ENCODE measurements around the gene RAE1. TPM values are rescaled to one million over a fixed set of nuclear protein-coding genes. Genes with fewer than 3 reads are reported as not detected.

Gene RAE1
- total and polyA plus RNA-seq, 2 donors: 22.3 to 39.1 TPM

DNA sequence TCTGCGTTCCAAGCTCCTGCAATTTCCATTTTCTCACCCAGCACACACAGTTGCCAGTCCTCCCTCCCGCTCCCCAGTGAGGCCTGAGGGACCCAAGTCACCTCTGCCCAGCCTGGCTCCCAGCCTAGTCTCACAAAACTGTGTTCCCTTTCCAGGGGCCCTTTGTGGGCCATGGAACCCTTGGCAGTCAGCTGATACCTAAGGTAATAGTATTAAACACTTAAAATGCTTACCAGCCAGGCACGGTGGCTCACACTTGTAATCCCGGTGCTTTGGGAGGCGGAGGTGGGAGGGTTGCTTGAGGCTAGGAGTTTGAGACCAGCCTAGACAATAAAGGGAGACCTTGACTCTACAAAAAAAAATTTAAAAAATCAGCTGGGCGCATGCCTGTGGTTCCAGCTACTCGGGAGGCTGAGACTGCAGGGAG, 36.9 kb downstream of the RAE1 start:
- Histone ChIP-seq H3K27ac (ENCODE audit: low read depth in 1 of 2, low read length in 1 of 2) (no peak overlapping the region), H3K9me3 (ENCODE audit: control insufficient read depth in 2 of 2, insufficient read depth in 1 of 2, low read length in 1 of 2) (peaks cover 0 to 6% of the 10 kb centered on the region in 2 donors), H3K4me1 (ENCODE audit: control insufficient read depth in 2 of 2, insufficient read depth in 2 of 2, low read length in 2 of 2) (peaks cover 18 to 31% of the 10 kb centered on the region in 2 donors), H3K27me3 (ENCODE audit: control insufficient read depth in 2 of 2, insufficient read depth in 1 of 2, low read length in 1 of 2) (peaks cover 0 to 12% of the 10 kb centered on the region in 2 donors), H3K36me3 (ENCODE audit: control insufficient read depth in 2 of 2, insufficient read depth in 2 of 2, low read length in 1 of 2) (peaks cover 0 to 17% of the 10 kb centered on the region in 2 donors), H3K4me3 (ENCODE audit: low read length in 2 of 2) (no peak overlapping the region)
- no peak for DNase-seq (ENCODE audit: low read depth in 6 of 9, low spot score in 9 of 9)
- 98% methylated on average over 7 of the region's 7 CpGs for WGBS

- WGBS: 7% methylated on average over 57 of the region's 57 CpGs
- peak in 5 of 9 donors; percentile 26 to 77 (median 48) for DNase-seq (ENCODE audit: low read depth in 6 of 9, low spot score in 9 of 9)
- Histone ChIP-seq H3K4me3 (ENCODE audit: low read length in 2 of 2) (peak overlapping the region; percentile 35 to 74), H3K36me3 (ENCODE audit: control insufficient read depth in 2 of 2, insufficient read depth in 2 of 2, low read length in 1 of 2) (peaks cover 11 to 29% of the 10 kb centered on the region in 2 donors), H3K27me3 (ENCODE audit: control insufficient read depth in 2 of 2, insufficient read depth in 1 of 2, low read length in 1 of 2) (peaks cover 0 to 12% of the 10 kb centered on the region in 2 donors), H3K27ac (ENCODE audit: low read depth in 1 of 2, low read length in 1 of 2) (peak overlapping the region; percentile 69 to 80), H3K4me1 (ENCODE audit: control insufficient read depth in 2 of 2, insufficient read depth in 2 of 2, low read length in 2 of 2) (peaks cover 30 to 43% of the 10 kb centered on the region in 2 donors), H3K9me3 (ENCODE audit: control insufficient read depth in 2 of 2, insufficient read depth in 1 of 2, low read length in 1 of 2) (peaks cover 0 to 6% of the 10 kb centered on the region in 2 donors)
Measured at GRCh38 chr20:57388953-57389694, 38.1 kb downstream of the RAE1 start.

DNA sequence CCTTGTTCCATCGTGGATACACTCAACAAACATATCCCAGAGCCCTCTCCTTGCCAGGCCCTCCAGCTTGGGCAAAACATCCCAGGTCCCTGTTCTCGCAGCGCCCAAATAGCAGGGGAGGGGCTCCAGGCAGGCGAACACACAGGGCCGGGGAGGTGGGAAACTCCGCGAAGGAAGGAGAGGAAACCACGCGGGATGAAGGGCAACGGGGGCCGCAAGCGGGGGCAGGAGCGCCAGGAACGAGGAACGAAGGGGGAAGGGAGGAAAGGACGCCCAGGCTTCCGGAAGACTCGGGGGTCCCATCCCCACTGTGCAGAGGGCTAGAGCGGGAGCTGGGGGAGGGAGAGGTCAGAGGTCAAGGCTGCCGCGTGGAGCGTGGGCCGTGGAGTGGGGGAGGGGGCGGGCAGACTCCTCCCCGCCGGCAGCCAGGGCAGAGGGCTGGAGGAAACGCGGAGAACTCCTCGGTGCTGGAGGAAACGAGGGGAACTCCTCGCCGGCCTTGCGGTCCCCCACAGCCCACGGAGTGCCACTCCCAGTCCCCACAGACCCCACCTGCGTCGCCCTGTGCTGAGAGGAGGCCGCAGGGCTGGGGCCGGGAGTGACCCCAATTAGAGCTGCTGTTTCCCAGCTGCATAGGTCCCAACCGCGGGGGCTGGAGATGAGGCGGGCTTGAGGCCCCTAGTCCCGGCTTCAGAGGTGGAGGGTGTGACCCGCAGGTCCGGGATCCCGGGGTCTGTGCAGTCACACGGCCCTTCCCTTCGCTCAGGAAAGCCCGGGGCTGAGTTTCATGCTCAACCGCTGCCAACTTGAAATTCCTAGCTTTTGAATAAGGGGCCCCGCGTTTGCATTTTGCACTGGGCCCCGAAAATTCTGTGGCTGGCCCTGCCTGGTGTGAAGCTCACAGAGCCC, 38.9 kb downstream of the RAE1 start:
- DNase-seq (ENCODE audit: low read depth in 6 of 9, low spot score in 9 of 9): peak in 5 of 9 donors; percentile 31 to 66 (median 40)
- H3K27me3 ChIP-seq (ENCODE audit: control insufficient read depth in 2 of 2, insufficient read depth in 1 of 2, low read length in 1 of 2): peaks cover 0 to 12% of the 10 kb centered on the region in 2 donors
- peaks cover 0 to 6% of the 10 kb centered on the region in 2 donors for H3K9me3 ChIP-seq (ENCODE audit: control insufficient read depth in 2 of 2, insufficient read depth in 1 of 2, low read length in 1 of 2)
- WGBS: 8% methylated on average over 52 of the region's 52 CpGs
- H3K4me3 ChIP-seq (ENCODE audit: low read length in 2 of 2): peak overlapping the region; percentile 35 to 74
- peaks cover 38 to 51% of the 10 kb centered on the region in 2 donors for H3K4me1 ChIP-seq (ENCODE audit: control insufficient read depth in 2 of 2, insufficient read depth in 2 of 2, low read length in 2 of 2)
- peaks cover 19 to 32% of the 10 kb centered on the region in 2 donors for H3K36me3 ChIP-seq (ENCODE audit: control insufficient read depth in 2 of 2, insufficient read depth in 2 of 2, low read length in 1 of 2)
- H3K27ac ChIP-seq (ENCODE audit: low read depth in 1 of 2, low read length in 1 of 2): peak overlapping the region; percentile 69 to 80

DNA sequence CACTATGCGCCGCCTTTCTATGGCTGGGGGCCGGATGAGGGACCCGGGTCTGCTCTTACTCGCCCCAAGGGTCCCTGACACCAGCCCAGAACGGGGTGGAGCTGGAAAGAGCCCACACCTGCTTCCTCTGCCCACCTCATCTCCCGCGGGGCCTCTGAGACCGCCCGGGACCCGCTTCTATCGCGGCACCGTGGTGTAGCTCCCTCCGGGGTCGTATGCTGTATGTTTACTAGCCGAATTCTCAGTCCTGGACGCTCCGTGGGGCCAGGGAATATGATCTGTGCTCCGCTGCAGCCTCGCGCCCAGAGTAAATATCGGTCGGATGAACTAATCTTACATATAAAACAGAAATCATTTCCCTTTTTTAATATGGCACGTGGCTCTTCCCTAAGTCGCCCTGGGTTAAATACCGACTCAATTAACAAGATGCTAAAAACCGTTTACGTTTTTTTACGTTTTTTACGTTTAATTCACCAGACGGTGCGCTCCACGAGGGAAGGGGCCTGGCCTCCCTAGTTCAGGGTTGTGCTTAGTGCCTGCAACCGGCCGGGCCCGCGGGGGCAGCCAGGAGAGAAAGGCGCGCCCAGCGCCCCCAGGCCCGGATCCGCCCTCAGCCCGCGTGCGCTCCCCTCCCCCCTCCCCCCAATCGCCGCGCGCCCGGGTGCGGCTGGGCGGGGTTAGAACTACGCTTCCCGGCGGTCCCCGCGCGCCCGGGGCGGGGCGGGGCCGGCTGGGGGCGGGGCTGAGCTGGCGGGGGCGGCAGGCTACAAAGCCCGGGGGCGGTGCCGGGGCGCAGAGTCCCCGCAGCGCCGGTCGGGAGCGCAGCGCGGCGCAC, 39.8 kb downstream of the RAE1 start, which contains the start of gene RBM38:
RBM38 (plus strand) TSS at position 793 of the 835 bp plus-strand sequence. CDS start 186 bp downstream, outside the sequence.
- Histone ChIP-seq H3K9me3 (ENCODE audit: control insufficient read depth in 2 of 2, insufficient read depth in 1 of 2, low read length in 1 of 2) (peaks cover 0 to 6% of the 10 kb centered on the region in 2 donors), H3K27me3 (ENCODE audit: control insufficient read depth in 2 of 2, insufficient read depth in 1 of 2, low read length in 1 of 2) (peaks cover 0 to 12% of the 10 kb centered on the region in 2 donors), H3K36me3 (ENCODE audit: control insufficient read depth in 2 of 2, insufficient read depth in 2 of 2, low read length in 1 of 2) (peaks cover 28 to 34% of the 10 kb centered on the region in 2 donors), H3K27ac (ENCODE audit: low read depth in 1 of 2, low read length in 1 of 2) (peak within 1 kb of the TSS; percentile 95 to 96), H3K4me3 (ENCODE audit: low read length in 2 of 2) (peak within 1 kb of the TSS; percentile 74 to 97), H3K4me1 (ENCODE audit: control insufficient read depth in 2 of 2, insufficient read depth in 2 of 2, low read length in 2 of 2) (peaks cover 46 to 57% of the 10 kb centered on the region in 2 donors)
- WGBS: 15% methylated on average over 78 of the region's 78 CpGs
- DNase-seq (ENCODE audit: low read depth in 6 of 9, low spot score in 9 of 9): peak in 6 of 9 donors; percentile 64 to 89 (median 77)

- Histone ChIP-seq H3K36me3 (ENCODE audit: control insufficient read depth in 2 of 2, insufficient read depth in 2 of 2, low read length in 1 of 2) (peaks cover 36 to 40% of the 10 kb centered on the region in 2 donors), H3K27ac (ENCODE audit: low read depth in 1 of 2, low read length in 1 of 2) (peak overlapping the region; percentile 95 to 96), H3K9me3 (ENCODE audit: control insufficient read depth in 2 of 2, insufficient read depth in 1 of 2, low read length in 1 of 2) (peaks cover 0 to 3% of the 10 kb centered on the region in 2 donors), H3K4me1 (ENCODE audit: control insufficient read depth in 2 of 2, insufficient read depth in 2 of 2, low read length in 2 of 2) (peaks cover 50 to 65% of the 10 kb centered on the region in 2 donors), H3K27me3 (ENCODE audit: control insufficient read depth in 2 of 2, insufficient read depth in 1 of 2, low read length in 1 of 2) (peaks cover 0 to 12% of the 10 kb centered on the region in 2 donors), H3K4me3 (ENCODE audit: low read length in 2 of 2) (peak overlapping the region; percentile 74 to 97)
- 2% methylated on average over 95 of the region's 98 CpGs for WGBS
- DNase-seq (ENCODE audit: low read depth in 6 of 9, low spot score in 9 of 9): peak in 4 of 9 donors; percentile 23 to 55 (median 36)
Measured at GRCh38 chr20:57391439-57392301, 40.6 kb downstream of the RAE1 start.

GRCh38 chr20:57392512-57393271, 41.6 kb downstream of the RAE1 start:
- peak overlapping the region; percentile 94 to 96 for H3K27ac ChIP-seq (ENCODE audit: low read depth in 1 of 2, low read length in 1 of 2)
- H3K27me3 ChIP-seq (ENCODE audit: control insufficient read depth in 2 of 2, insufficient read depth in 1 of 2, low read length in 1 of 2): peaks cover 0 to 12% of the 10 kb centered on the region in 2 donors
- peak in 7 of 9 donors; percentile 68 to 93 (median 80) for DNase-seq (ENCODE audit: low read depth in 6 of 9, low spot score in 9 of 9)
- 4% methylated on average over 33 of the region's 33 CpGs for WGBS
- H3K36me3 ChIP-seq (ENCODE audit: control insufficient read depth in 2 of 2, insufficient read depth in 2 of 2, low read length in 1 of 2): peaks cover 44 to 46% of the 10 kb centered on the region in 2 donors
- H3K4me3 ChIP-seq (ENCODE audit: low read length in 2 of 2): peak overlapping the region; percentile 74 to 97
- peaks cover 60 to 75% of the 10 kb centered on the region in 2 donors for H3K4me1 ChIP-seq (ENCODE audit: control insufficient read depth in 2 of 2, insufficient read depth in 2 of 2, low read length in 2 of 2)
- H3K9me3 ChIP-seq (ENCODE audit: control insufficient read depth in 2 of 2, insufficient read depth in 1 of 2, low read length in 1 of 2): peaks cover 0 to 3% of the 10 kb centered on the region in 2 donors

DNA sequence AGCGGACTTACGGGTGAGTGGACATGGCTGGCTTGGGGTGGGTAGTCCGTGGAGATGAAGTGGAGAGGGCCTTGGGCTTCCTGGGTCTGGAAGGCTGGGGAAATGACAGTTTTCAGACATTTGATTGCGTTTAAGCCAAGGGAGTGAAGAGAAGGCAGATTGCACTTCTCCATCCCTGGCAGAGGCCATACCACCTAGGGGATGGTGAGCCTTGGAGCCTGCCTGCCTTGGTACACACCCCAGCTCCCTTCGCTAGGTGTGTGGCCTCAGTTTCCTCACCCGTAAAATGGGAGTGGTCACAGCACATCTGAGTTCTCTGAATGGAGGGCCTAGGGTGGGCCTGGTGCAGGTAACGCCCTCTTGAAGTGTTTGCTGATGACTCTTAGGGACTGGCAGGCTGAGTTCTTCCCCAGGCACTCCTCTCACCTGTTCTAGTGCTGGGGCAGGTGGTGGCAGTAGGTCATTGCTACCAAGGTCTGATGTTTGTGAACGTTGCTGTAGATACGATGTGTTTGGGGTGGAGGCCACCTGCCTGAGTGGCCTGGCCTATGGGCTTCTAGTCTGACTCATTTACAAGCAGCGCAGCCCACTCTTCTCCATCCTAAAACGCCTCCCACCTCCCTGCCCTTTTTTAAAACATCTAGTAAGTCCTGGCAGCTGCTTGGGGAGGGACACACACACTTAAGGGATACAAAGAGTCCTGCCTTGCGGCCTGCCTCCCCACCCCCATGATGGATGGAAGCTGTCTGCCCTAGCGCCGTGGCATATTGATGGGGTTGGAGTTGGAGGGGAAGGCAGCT, 42.5 kb downstream of the RAE1 start:
- peak overlapping the region; percentile 74 to 97 for H3K4me3 ChIP-seq (ENCODE audit: low read length in 2 of 2)
- peaks cover 44 to 46% of the 10 kb centered on the region in 2 donors for H3K36me3 ChIP-seq (ENCODE audit: control insufficient read depth in 2 of 2, insufficient read depth in 2 of 2, low read length in 1 of 2)
- peaks cover 61 to 84% of the 10 kb centered on the region in 2 donors for H3K4me1 ChIP-seq (ENCODE audit: control insufficient read depth in 2 of 2, insufficient read depth in 2 of 2, low read length in 2 of 2)
- peaks cover 0 to 3% of the 10 kb centered on the region in 2 donors for H3K9me3 ChIP-seq (ENCODE audit: control insufficient read depth in 2 of 2, insufficient read depth in 1 of 2, low read length in 1 of 2)
- DNase-seq (ENCODE audit: low read depth in 6 of 9, low spot score in 9 of 9): no peak
- peaks cover 0 to 12% of the 10 kb centered on the region in 2 donors for H3K27me3 ChIP-seq (ENCODE audit: control insufficient read depth in 2 of 2, insufficient read depth in 1 of 2, low read length in 1 of 2)
- H3K27ac ChIP-seq (ENCODE audit: low read depth in 1 of 2, low read length in 1 of 2): peak overlapping the region; percentile 94 to 96
- whole genome bisulfite sequencing: 87% methylated on average over 14 of the region's 14 CpGs
